Parathyroid adenoma (tissue), 2 donors: ENCODE results near the gene ZNF281.
"Not testable (repeated sequence)": the region's sequence is repeated elsewhere in the genome, so short reads cannot be mapped to it uniquely, and the experiment has no call there.

ENCODE experiments used
- H2AFZ ChIP-seq: fragments of 300-600 bp; sonication (generic); one replicate; pipeline ENCODE4 v1.7.0; 2017; ENCODE audit warnings: antibody characterized with exemption, mild to moderate bottlenecking
- H3K27ac ChIP-seq: fragments of 300-600 bp; sonication (generic); one replicate; pipeline ENCODE4 v1.7.0; 2017
- H3K27me3 ChIP-seq: fragments of 300-600 bp; sonication (generic); one replicate; pipeline ENCODE4 v1.7.0; 2017; ENCODE audit warnings: low read length; ENCODE audit not compliant: control insufficient read depth, insufficient read depth
- H3K36me3 ChIP-seq: fragments of 300-600 bp; sonication (generic); one replicate; pipeline ENCODE4 v1.7.0; 2017; ENCODE audit warnings: low read length; ENCODE audit not compliant: control insufficient read depth, insufficient read depth
- H3K4me1 ChIP-seq: fragments of 300-600 bp; sonication (generic); one replicate; pipeline ENCODE4 v1.7.0; 2017; ENCODE audit warnings: control low read depth
- H3K4me2 ChIP-seq: fragments of 300-600 bp; sonication (generic); one replicate; pipeline ENCODE4 v1.7.0; 2017; ENCODE audit warnings: low read length
- H3K4me3 ChIP-seq: fragments of 300-600 bp; sonication (generic); one replicate; pipeline ENCODE4 v1.7.0; 2017; ENCODE audit warnings: low read depth, low read length
- H3K79me2 ChIP-seq: fragments of 300-600 bp; sonication (generic); one replicate; pipeline ENCODE4 v1.7.0; 2017; ENCODE audit warnings: control low read depth
- H3K9ac ChIP-seq: fragments of 300-600 bp; sonication (generic); one replicate; pipeline ENCODE4 v1.7.0; 2017; ENCODE audit warnings: mild to moderate bottlenecking
- H3K9me3 ChIP-seq: fragments of 300-600 bp; sonication (generic); one replicate; pipeline ENCODE4 v1.7.0; 2017; ENCODE audit warnings: low read length; ENCODE audit not compliant: control insufficient read depth
- CTCF ChIP-seq: fragments of 300-600 bp; sonication (generic); IDR thresholded peaks from one replicate; pipeline ENCODE4 v1.7.0; 2017; ENCODE audit warnings: antibody characterized with exemption, mild to moderate bottlenecking
- donor health status: primary hyperparathyroidism.

ZNF281 gene

GRCh38 chr1:200443860-200444259 lies 34.0 kb upstream of the ZNF281 start:
- Histone ChIP-seq H3K4me3 (no peak overlapping the region), H3K4me2 (no peak overlapping the region), H3K27ac (no peak overlapping the region), H3K36me3 (no peaks in the 10 kb centered on the region), H3K79me2 (no peaks in the 10 kb centered on the region), H3K4me1 (no peaks in the 10 kb centered on the region), H3K9ac (no peak overlapping the region), H2AFZ (no peak overlapping the region), H3K27me3 (no peaks in the 10 kb centered on the region), H3K9me3 (no peaks in the 10 kb centered on the region)
- TF ChIP-seq CTCF: no peak

- H2AFZ ChIP-seq: no peak overlapping the region
- H3K36me3 ChIP-seq: no peaks in the 10 kb centered on the region
- no peak overlapping the region for H3K27ac ChIP-seq
- no peaks in the 10 kb centered on the region for H3K79me2 ChIP-seq
- H3K9ac ChIP-seq: no peak overlapping the region
- H3K4me1 ChIP-seq: no peaks in the 10 kb centered on the region
- no peak overlapping the region for H3K4me3 ChIP-seq
- no peak for TF ChIP-seq CTCF
- no peaks in the 10 kb centered on the region for H3K9me3 ChIP-seq
- H3K4me2 ChIP-seq: no peak overlapping the region
- H3K27me3 ChIP-seq: no peaks in the 10 kb centered on the region
Measured at GRCh38 chr1:200442537-200443156, 32.8 kb upstream of the ZNF281 start.

GRCh38 chr1:200442023-200442422 lies 32.2 kb upstream of the ZNF281 start:
- H3K4me2 ChIP-seq: no peak overlapping the region
- H3K4me1 ChIP-seq: no peaks in the 10 kb centered on the region
- H3K27ac ChIP-seq: no peak overlapping the region
- H2AFZ ChIP-seq: no peak overlapping the region
- no peak overlapping the region for H3K4me3 ChIP-seq
- H3K36me3 ChIP-seq: no peaks in the 10 kb centered on the region
- TF ChIP-seq CTCF: no peak
- no peaks in the 10 kb centered on the region for H3K79me2 ChIP-seq
- H3K9me3 ChIP-seq: no peaks in the 10 kb centered on the region
- H3K27me3 ChIP-seq: no peaks in the 10 kb centered on the region
- H3K9ac ChIP-seq: no peak overlapping the region

- TF ChIP-seq CTCF: no peak
- Histone ChIP-seq H3K9ac (no peak overlapping the region), H3K27ac (no peak overlapping the region), H3K4me2 (no peak overlapping the region), H3K27me3 (no peaks in the 10 kb centered on the region), H3K79me2 (no peaks in the 10 kb centered on the region), H3K36me3 (no peaks in the 10 kb centered on the region), H3K4me3 (no peak overlapping the region), H3K4me1 (no peaks in the 10 kb centered on the region), H3K9me3 (no peaks in the 10 kb centered on the region), H2AFZ (no peak overlapping the region)
Measured at GRCh38 chr1:200438911-200439310, 29.1 kb upstream of the ZNF281 start.

GRCh38 chr1:200438413-200438812 lies 28.6 kb upstream of the ZNF281 start:
- H3K9me3 ChIP-seq, H3K4me1 ChIP-seq, H3K4me3 ChIP-seq, H3K4me2 ChIP-seq, H3K36me3 ChIP-seq, H3K79me2 ChIP-seq, H3K27me3 ChIP-seq, H2AFZ ChIP-seq, H3K9ac ChIP-seq, H3K27ac ChIP-seq: not testable (repeated sequence)
